Stomach (tissue), 19 donors: Measurements from ENCODE around the gene TEX30. TPM values are rescaled to one million over a fixed set of nuclear protein-coding genes. Genes with fewer than 3 reads are reported as not detected.

Experiments
- DNase-seq, 2 donors: peaks; one replicate each; pipeline versions ENCODE4 v3.0.0 to v3.0.0-alpha.2; 2013 to 2019
- H3K27ac ChIP-seq, 5 donors: fragments of 200-600 bp in 4 of 5; sonication (generic) in 4 of 5; one replicate each; pipeline ENCODE4 v1.5.1; 2013 to 2019; ENCODE audit warnings: mild to moderate bottlenecking in 1 of 5, moderate library complexity in 1 of 5
- H3K27me3 ChIP-seq, 3 donors: fragments of 200-600 bp; sonication (generic); one replicate each; pipeline ENCODE4 v1.5.1; 2017 to 2019; ENCODE audit warnings: mixed run types in 1 of 3
- H3K36me3 ChIP-seq, 4 donors: fragments of 200-600 bp; sonication (generic); 1 replicate in 3 of 4; 2 replicates in 1 of 4; pipeline ENCODE4 v1.5.1; 2016 to 2019
- H3K4me1 ChIP-seq, 4 donors: fragments of 200-600 bp; sonication (generic); one replicate each; pipeline ENCODE4 v1.5.1; 2016 to 2019
- H3K4me3 ChIP-seq, 4 donors: fragments of 200-600 bp; sonication (generic) in 3 of 4; one replicate each; pipeline ENCODE4 v1.5.1; 2016 to 2019; ENCODE audit warnings: mild to moderate bottlenecking in 1 of 4
- H3K9me3 ChIP-seq, 4 donors: fragments of 200-600 bp; sonication (generic); one replicate each; pipeline ENCODE4 v1.5.1; 2016 to 2019
- CTCF ChIP-seq, 7 experiments: fragments of 450-650 bp in 4 of 7; fragments of 200-600 bp in 3 of 7; sonication (generic) in 3 of 7; IDR thresholded peaks; one replicate each; pipeline ENCODE4 v1.5.1; 2016 to 2019; ENCODE audit warnings: antibody characterized with exemption in 7 of 7, control low read depth in 2 of 7, mild to moderate bottlenecking in 1 of 7
- EP300 ChIP-seq: sonication (generic); formaldehyde crosslinking; IDR thresholded peaks from one replicate; pipeline ENCODE4 v1.6.1; 2017; ENCODE audit warnings: antibody characterized with exemption
- POLR2A ChIP-seq, 4 donors: fragments of 450-650 bp; IDR thresholded peaks; one replicate each; pipeline ENCODE4 v1.6.1; 2016; ENCODE audit warnings: antibody characterized with exemption in 4 of 4, control low read depth in 2 of 4, mild to moderate bottlenecking in 1 of 4, moderate library complexity in 1 of 4
- POLR2AphosphoS5 ChIP-seq, 3 donors: sonication (generic); formaldehyde crosslinking; IDR thresholded peaks; one replicate each; pipeline ENCODE4 v1.6.1; 2016; ENCODE audit warnings: antibody characterized with exemption in 3 of 3
- WGBS, 5 donors: extraction: QIAGEN DNeasy Blood & Tissue Kit in 3 of 5; methylation state at CpG; one replicate each; pipeline versions ENCODE4 v1.1.5 to v1.1.7; 2013 to 2018; 5-methylcytosine and 5-hydroxymethylcytosine counted together
- intact Hi-C: fragments of 100-400 bp; cut with DNase I; formaldehyde crosslinking; loops from one replicate; pipeline ENCODE4 v1.15.1; 2023; ENCODE audit warnings: low total_unique reads
- long read RNA-seq, 10 donors: transcript quantifications; one replicate each; lab custom pipeline, GENCODE V29; 2026
- polyA plus RNA-seq, 3 donors: library from polyadenylated mRNA; stranded (reverse); fragments of 200-250 nt; gene quantifications; one replicate each; pipeline ENCODE4 v1.2.3, GENCODE V29; 2013
- total RNA-seq, 5 donors: library from RNA; depleted of rRNA; stranded (reverse); fragments of >200 nt; gene quantifications; one replicate each; pipeline versions ENCODE4 v1.1.0 to v1.2.3, GENCODE V29; 2014 to 2016
- donor health status: healthy with polysubstance abuse.
- donor health status: Bipolar disorder and iron deficiency.
- donor health status: healthy.

Gene TEX30
- 10 to 100 TPM in 3 of 5 donors, 1 to 10 TPM in 1, not detected in 1; 8.9 to 50.7 (median 11.9) TPM for total RNA-seq
- 10 to 100 TPM in 2 of 3 donors, 1 to 10 TPM in 1; 8.6 to 12.2 (median 10.4) TPM for polyA plus RNA-seq
- long read RNA-seq, donor 1, partial matches to known transcripts = 0 of 3 reads
- long read RNA-seq, donor 1, other reads (novel, unspliced or antisense) = 0 of 3 reads
- long read RNA-seq, donor 2, transcript TEX30-206 (6 exons, 1,165 nt) = major isoform, 6 of 9 reads
- long read RNA-seq, donor 2, partial matches to known transcripts = 0 of 9 reads
- long read RNA-seq, donor 2, other reads (novel, unspliced or antisense) = 0 of 9 reads
- long read RNA-seq, donor 3, partial matches to known transcripts = 0 of 5 reads
- long read RNA-seq, donor 3, other reads (novel, unspliced or antisense) = 0 of 5 reads
- long read RNA-seq, donor 4 = 0 reads
- long read RNA-seq, donor 5, transcript TEX30-206 (6 exons, 1,165 nt) = major isoform, 7 of 10 reads
- long read RNA-seq, donor 5, partial matches to known transcripts = 0 of 10 reads
- long read RNA-seq, donor 5, other reads (novel, unspliced or antisense) = 0 of 10 reads
- long read RNA-seq, donor 6, transcript TEX30-206 (6 exons, 1,165 nt) = major isoform, 7 of 14 reads
- long read RNA-seq, donor 6, partial matches to known transcripts = 0 of 14 reads
- long read RNA-seq, donor 6, other reads (novel, unspliced or antisense) = 0 of 14 reads
- long read RNA-seq, donor 7, transcript TEX30-206 (6 exons, 1,165 nt) = major isoform, 6 of 9 reads
- long read RNA-seq, donor 7, partial matches to known transcripts = 0 of 9 reads
- long read RNA-seq, donor 7, other reads (novel, unspliced or antisense) = 0 of 9 reads
- long read RNA-seq, donor 8, transcript TEX30-206 (6 exons, 1,165 nt) = major isoform, 6 of 13 reads
- long read RNA-seq, donor 8, partial matches to known transcripts = 5 of 13 reads
- long read RNA-seq, donor 8, other reads (novel, unspliced or antisense) = 0 of 13 reads
- long read RNA-seq, donor 9, partial matches to known transcripts = 0 of 7 reads
- long read RNA-seq, donor 9, other reads (novel, unspliced or antisense) = 0 of 7 reads
- long read RNA-seq, donor 10, partial matches to known transcripts = 0 of 3 reads
- long read RNA-seq, donor 10, other reads (novel, unspliced or antisense) = 0 of 3 reads

DNA sequence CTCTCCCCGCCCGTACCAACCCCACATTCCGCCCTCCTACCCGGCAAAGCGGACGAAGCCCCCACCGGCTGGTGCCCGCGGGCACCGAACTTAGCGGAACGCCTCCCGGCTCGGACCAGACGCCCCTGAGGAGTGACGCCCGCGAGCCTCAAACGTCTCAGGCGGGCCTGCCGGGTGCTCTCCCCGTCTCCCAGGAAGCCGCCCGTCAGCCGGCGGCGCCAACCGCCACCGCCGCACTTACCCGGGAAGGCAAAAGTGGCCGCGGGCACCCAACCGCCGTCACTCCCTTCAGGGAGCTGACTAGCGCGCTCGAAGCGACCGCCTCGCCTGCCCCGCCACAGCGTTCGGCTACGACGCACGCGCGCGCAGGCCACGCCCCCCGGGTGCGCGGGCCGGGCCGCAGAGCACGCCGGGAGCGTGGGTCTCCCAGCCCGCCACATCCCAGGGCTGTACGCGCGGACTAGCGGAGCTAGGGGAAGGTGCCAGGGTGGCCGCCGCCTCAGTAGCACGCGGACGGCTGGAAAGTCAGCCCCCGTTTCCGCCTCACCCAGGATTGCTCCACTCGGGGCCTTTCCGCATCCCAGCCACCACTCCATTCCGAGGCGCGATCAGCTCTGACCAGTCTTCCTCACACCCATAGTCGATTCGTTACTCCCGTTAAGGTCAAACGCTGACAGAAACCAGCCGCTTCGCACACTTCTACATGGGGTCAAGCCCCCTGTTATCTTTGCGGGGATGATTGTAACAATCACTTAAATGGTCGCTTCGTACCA is at the start of gene TEX30:
TSS of gene TEX30 (minus strand) at position 346 of the 773 bp plus-strand sequence. CDS start 3,760 bp downstream, outside the sequence.
- Histone ChIP-seq H3K4me1 (peaks cover 5 to 22% (median 14%) of the 10 kb centered on the region in 4 donors), H3K9me3 (no peaks in the 10 kb centered on the region), H3K36me3 (no peaks in the 10 kb centered on the region), H3K27ac (peak within 1 kb of the TSS; percentile 63 to 92 (median 81)), H3K4me3 (peak within 1 kb of the TSS; percentile 77 to 87 (median 82)), H3K27me3 (no peaks in the 10 kb centered on the region)
- intact Hi-C loops = no loop called here
- TF ChIP-seq POLR2AphosphoS5 (IDR thresholded peaks at IDR 0.05) = peak; percentile 86 to 92 (median 88)
- TF ChIP-seq POLR2A (IDR thresholded peaks at IDR 0.05) = peak in 1 of 4 donors; percentile 67
- no peak for TF ChIP-seq CTCF (IDR thresholded peaks at IDR 0.05)
- DNase-seq = peak; percentile 87 to 96
- WGBS, 5 donors = 1 to 4% (median 2%) methylated on average over 24 to 85 of the region's 85 CpGs

GRCh38 chr13:102817907-102818306 is 44.3 kb upstream of the TEX30 start:
- no peak for DNase-seq
- intact Hi-C loops = no loop called here

GRCh38 chr13:102817241-102817640 is 43.7 kb upstream of the TEX30 start:
- WGBS, 5 donors = 90 to 100% (median 97%) methylated on average over 1 of the region's 1 CpG
- H3K27me3 ChIP-seq = no peaks in the 10 kb centered on the region
- intact Hi-C loops = no loop called here

More at GRCh38 chr13:102817907-102818306, 44.3 kb upstream of the TEX30 start:
- no peak overlapping the region for H3K27ac ChIP-seq
- no peaks in the 10 kb centered on the region for H3K27me3 ChIP-seq
- H3K4me1 ChIP-seq = peaks cover 0 to 13% (median 1%) of the 10 kb centered on the region in 4 donors
- TF ChIP-seq CTCF (IDR thresholded peaks at IDR 0.05) (no peak), POLR2A (IDR thresholded peaks at IDR 0.05) (no peak), POLR2AphosphoS5 (IDR thresholded peaks at IDR 0.05) (no peak)
- H3K9me3 ChIP-seq = no peaks in the 10 kb centered on the region
- H3K4me3 ChIP-seq = no peak overlapping the region
- peaks cover 15 to 63% (median 58%) of the 10 kb centered on the region in 4 donors for H3K36me3 ChIP-seq

More at GRCh38 chr13:102817241-102817640, 43.7 kb upstream of the TEX30 start:
- TF ChIP-seq CTCF (IDR thresholded peaks at IDR 0.05) (no peak), POLR2AphosphoS5 (IDR thresholded peaks at IDR 0.05) (no peak), POLR2A (IDR thresholded peaks at IDR 0.05) (no peak), EP300 (no peak)
- H3K36me3 ChIP-seq = peaks cover 14 to 56% (median 51%) of the 10 kb centered on the region in 4 donors
- peaks cover 0 to 20% (median 3%) of the 10 kb centered on the region in 4 donors for H3K4me1 ChIP-seq
- H3K4me3 ChIP-seq = no peak overlapping the region
- no peak overlapping the region for H3K27ac ChIP-seq
- no peaks in the 10 kb centered on the region for H3K9me3 ChIP-seq
- DNase-seq = no peak
